Left ventricle myocardium superior (tissue), 1 donor: Measurements from ENCODE around the gene TNNI3K. TPM values are rescaled to one million over a fixed set of nuclear protein-coding genes. Genes with fewer than 3 reads are reported as not detected.
A peak's percentile ranks its signal among the peaks of the same experiment; 100 is the strongest.

Experiments
- ATAC-seq: fragments of 200-7000 bp; cut with Tn5 transposase; one replicate; pipeline ENCODE4 v1.9.1; 2020; ENCODE audit warnings: mild to moderate bottlenecking, moderate library complexity
- DNase-seq: peaks from one replicate; pipeline ENCODE4 v3.0.0-alpha.2; 2020
- intact Hi-C: fragments of 100-400 bp; cut with micrococcal nuclease; formaldehyde crosslinking; loops from one replicate; pipeline ENCODE4 v1.11.0; 2022
- total RNA-seq: library from RNA; stranded (reverse); fragmentation: NEBNext Ultra II Directional; extraction: Animal tissue kit (Norgen Biotek cat#: 25700); gene quantifications from one replicate; pipeline ENCODE4 v1.2.1, GENCODE V29; 2021
- donor health status: DM: no; HTN: yes; CAD: no; lungs with severe emphysema.

Gene TNNI3K
- total RNA-seq, 1 donor from 2014 or later: 93.4 TPM

DNA sequence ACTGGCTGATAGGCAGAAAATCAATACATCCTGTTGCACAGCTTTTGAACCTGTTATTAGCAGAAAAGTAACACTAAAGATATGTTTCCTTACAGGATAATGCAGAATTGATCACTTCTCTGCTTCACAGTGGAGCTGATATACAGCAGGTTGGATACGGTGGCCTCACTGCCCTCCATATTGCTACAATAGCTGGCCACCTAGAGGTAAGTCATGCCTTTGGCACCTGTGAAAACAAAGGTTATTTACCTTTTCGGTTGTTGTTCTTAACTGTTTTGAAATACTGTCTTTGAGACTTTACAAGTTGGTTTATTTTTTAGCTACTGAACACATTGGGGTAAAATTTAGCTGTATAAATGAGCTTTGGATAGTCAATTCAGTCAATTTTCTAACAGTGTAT, 36.3 kb downstream of the TNNI3K start:
- DNase-seq (no peak), ATAC-seq (no peak)
- intact Hi-C loops: no loop called here

DNA sequence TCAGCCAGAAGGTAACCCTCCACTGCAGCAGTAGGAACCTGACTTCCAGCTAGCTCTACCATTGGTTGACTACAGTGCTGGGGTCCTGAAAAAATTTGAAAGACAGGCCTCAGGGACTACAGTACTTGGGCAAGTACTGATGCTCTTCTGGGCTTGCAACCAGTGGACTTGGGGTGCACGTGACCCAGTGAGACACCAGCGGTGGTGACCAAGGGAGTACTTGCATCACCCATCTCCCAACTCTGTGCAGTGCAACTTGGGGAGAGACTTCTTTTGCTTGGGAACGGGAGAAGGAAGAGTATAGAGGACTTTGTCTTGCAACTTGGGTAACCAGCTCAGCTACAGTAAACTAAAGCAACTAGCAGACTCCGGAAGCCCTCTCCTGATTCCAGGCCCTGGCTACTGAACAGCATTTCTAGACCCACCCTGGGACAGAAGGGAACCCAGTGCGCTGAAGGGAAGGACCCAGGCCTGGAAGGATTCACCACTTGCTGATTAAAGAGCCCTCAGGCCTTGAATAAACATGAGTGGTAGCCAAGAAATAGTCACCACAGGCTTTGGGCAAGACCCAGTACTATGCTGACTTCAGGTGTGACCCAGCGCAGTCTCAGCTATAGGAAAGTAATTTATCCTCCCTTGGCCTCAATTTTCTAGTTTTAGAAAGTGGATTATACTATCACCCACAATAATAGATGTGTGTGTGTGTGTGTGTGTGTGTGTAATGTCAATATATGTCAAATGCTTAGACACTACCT, 45.6 kb downstream of the TNNI3K start:
- ATAC-seq (no peak), DNase-seq (no peak)
- intact Hi-C loops: no loop called here

DNA sequence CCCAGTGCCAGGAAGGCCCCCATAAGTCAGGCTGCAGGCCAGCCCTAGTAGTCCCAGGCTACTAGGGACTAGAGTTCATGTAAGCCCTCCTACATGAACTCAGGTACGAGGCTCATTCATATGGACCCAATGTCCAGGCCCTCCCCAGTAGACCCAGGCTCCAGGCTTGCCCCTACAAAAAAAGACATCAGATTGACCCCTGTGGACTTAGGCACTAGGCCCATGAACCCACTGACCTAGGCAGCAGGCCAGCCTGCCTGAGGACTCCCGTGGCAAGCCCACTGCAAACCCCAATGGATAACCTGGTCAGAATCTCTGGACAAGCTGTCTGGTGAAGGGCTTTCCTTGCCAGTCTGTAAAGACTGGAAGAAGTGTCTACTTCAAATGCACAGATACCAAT, 51.2 kb downstream of the TNNI3K start:
- no peak for ATAC-seq
- no peak for DNase-seq
- intact Hi-C loops: no loop called here

DNA sequence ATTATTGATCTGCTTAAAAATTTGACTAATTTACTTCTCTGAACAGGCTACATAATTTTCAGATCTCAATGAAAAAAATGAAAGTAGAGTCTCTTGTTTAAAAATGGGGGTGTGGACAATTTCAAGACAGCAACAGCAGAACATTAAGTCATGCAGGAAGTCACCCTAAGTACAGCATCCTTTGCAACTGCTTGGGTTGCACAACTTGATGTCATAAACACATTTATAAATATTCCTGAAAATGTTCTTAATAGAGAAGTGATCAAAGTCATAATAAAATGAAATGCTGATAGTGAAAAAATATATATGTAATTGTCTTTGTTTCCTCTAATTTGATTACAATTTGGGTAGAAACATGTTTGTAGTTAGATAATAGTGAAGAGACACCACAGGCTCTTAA, 79.3 kb downstream of the TNNI3K start:
- ATAC-seq (no peak), DNase-seq (no peak)
- intact Hi-C loops: no loop called here

DNA sequence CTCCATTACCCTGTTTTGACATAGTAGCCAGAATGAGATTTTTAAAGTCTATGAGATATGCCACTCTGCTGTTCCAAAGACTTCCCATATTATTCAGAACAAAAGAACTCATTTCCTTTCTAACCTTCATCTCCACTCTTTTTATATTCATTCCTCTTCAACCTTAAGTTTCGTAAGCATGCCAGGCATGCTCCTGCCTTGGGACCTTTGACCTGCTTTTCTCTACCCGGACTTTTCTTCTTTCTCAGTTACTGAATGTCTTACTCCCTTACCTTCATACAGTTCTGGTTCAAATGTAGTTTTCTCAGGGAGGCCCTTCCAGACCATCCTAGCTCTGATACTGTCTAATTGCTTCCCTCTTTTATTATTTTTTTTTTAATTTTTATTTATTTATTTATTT, 81.1 kb downstream of the TNNI3K start:
- ATAC-seq (no peak), DNase-seq (no peak)
- intact Hi-C loops: no loop called here

DNA sequence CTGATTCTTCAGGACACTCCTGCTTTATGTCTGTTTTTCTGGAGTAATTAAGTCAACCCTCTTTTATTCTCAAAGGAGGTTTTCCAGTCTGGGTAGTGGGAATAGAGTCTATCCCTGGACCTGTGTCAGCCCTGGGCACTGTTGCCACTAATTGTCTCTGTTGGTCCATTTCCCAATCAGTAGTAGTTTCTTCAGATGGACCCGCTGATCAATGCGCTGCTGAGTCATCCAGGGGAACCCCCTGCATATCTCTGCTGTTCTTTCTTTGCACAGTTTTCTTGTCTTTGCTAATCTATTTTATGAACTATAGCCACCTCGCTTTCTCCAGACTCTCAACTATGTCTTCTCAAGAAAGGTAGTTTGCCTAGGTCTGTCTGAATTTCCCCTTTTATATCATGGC, 82.5 kb downstream of the TNNI3K start:
- ATAC-seq: no peak
- intact Hi-C loops: no loop called here

DNA sequence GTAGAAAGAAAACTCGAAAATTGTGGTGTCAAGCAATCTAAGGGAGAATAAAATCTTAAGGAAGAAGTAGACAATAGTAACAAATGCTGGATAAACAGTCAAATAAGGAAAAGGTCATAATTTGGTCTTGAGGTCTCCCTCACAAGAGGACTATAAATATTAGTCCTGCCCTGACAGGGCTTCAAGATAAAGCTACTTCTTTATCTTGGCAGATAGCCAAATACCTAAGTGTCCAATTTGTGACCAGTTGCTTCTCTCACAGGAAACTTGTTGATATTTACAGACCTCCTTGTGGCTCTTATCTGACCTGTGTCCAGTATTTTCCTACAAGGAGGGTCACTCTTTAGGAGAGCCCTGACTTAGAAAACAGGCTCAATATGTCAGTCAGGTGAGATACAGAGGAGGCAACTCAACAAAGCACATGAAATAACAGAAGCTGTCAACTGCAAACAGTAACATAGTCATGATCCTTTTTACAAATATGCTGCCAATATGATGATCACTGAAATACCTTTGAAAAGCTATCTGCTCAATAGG, 88.8 kb downstream of the TNNI3K start:
- DNase-seq: no peak
- peak; percentile 59 for ATAC-seq
- intact Hi-C loops: no loop called here

More for the DNA sequence above, 82.5 kb downstream of the TNNI3K start:
- DNase-seq: no peak

DNA sequence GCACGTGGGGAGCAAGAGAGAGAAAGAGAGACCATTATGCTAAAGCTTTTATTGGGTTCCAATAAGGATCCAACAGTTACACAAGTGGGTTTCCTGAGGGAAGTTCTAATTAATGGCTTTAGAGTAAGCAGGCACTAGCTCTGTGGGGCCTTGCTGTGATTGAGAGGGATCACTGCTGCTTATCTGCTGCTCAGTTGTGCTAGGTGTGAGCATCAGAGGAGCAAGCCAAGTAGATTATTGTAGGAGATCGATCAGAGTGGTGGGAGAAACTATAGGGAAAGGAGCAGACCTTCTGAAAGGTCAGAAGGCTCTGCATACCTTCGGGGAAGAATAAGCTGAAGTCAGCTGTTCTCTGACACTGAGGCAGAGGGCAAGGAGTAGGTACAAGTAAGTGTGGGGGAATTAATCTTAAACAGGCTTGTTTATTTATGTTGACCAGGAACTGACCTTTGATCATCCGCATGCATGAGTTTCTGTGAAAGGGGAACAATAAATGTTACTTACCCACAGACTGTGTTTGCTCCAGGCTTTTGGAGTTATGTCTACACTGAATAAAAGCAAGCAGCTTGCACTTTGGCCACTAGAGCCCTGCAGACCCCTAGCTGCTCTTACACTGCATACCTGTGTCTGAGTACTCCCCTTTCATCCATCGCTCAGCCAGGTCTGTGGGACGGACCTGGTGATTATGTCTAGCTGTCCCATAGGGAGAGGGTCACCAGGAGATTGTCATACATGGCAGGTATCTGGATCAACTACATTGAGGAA, 89.7 kb downstream of the TNNI3K start:
- DNase-seq: no peak
- intact Hi-C loops: no loop called here
- ATAC-seq: peak; percentile 27

DNA sequence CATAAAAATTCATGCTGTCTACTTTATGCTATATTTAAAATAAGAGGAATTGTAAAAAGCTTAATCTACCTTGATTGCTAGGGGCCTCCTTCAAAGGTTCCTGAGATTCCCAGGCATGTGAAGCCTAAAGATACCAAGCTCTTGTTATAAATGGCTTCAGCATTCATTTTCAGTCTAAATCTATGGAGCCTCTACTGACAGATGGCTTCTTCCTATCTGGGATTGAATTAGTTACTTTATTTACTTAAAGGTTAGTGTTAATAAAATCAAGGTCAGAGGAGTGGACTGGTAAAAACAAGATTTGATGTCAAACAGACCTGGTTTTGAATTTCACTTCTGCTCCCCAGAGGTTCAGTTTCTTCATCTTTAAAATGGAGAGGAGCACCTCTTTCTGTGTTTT, 93.7 kb downstream of the TNNI3K start:
- intact Hi-C loops: no loop called here
- DNase-seq (no peak), ATAC-seq (no peak)

DNA sequence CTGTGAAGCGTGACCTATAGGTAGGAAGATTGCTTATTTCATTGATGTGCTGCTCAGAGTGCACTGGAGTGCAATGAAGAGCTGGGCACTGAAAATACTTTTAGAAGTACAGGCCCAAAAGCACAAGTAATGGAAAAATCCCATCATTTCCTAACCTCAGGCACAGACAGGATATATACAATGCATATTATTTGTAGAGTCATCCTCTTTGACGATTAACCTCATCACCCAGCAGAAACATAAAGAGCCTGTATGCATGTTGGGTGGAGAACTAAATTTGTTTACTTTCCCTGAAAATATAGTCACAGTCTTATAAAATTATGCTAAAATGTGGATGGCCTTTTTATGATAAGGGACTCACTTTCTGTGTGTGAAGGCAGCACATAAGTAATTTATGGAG, 98.1 kb downstream of the TNNI3K start:
- ATAC-seq (no peak), DNase-seq (no peak)
- intact Hi-C loops: no loop called here

DNA sequence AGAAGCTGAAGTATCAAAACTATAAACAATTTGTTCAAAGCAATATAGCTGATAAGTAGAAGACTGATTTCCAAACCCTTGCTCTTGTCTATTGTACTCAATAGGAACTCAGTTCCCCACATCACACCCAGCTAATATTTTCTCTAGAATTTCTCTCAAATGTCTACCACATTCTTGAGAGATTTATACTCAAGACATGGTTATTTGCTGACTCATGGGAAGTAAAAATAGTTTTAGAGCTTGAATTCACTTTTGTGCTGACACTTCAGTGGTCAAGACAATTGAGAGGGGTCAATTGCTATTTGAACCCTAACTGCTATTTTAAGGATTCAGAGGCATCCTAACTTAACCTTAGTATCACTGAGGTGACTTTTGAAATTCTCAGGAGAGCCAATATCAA, 99.0 kb downstream of the TNNI3K start:
- no peak for DNase-seq
- no peak for ATAC-seq
- intact Hi-C loops: no loop called here

DNA sequence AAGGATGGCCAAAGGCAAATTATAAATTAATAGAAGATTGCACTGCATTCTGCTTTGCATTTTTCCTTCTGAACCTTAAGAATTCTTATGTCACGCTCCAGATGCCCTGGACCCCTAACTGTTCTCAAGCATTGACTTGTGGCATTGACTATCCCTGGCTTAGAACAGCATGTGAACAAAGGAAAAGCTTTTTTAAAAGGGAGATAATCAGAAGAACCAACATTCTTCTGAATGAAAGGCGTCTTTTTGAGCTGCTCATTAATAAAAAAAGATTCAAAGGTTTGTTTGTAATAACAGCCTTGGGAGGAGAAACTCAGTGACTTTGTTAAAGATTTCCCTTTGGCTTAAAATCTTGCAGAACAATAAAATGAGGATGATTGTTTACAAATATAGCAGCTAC, 105.5 kb downstream of the TNNI3K start:
- ATAC-seq: no peak
- intact Hi-C loops: no loop called here

DNA sequence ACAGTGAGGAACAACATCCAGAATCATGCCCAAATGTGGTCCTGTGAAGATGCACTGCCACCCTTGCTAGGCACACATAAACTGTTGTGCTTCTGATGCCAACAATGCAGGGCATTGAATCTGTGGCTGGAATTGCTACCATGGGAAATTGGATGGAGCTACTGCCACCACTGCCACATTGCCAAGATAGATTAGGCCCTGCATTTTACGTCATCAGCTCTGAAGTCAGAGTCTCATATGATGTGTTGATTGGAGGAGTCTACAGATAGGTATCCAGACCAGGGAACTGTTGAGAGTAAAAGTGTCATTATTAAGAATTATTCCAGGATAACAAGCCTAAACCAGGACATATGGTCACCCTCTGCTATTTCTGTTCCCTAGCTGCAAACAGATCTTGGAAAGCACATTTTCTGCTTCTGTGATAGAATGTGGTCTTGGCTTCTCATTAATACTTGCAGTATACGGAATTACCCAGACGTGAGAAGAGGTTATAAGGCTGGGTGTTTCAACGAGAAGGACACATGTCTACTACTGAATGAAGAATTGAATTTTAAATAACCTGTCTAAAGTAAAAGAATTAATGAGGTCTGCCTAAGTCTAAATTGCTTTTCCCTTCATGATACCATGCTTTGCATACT, 106.6 kb downstream of the TNNI3K start:
- ATAC-seq (peak; percentile 91), DNase-seq (no peak)
- intact Hi-C loops: no loop called here

More for the DNA sequence above, 105.5 kb downstream of the TNNI3K start:
- no peak for DNase-seq

DNA sequence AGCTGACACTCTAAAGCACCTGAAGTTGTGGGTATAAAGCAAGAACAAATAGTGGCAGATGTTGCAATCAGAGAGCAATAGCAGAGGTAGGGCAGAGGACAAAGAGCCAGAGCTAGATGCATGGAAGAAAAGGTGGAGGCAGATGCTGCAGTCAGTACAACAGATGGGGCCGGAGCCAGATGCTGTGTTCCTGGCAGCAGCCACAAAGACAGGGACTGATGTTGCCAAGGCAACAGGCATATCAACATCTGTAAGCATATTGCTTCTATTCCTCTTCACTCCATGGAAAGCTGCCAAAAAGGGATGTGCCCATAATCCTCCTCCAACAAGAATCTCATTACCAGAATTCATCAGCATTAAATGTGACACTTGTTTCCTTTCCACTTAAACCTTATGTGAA, 108.0 kb downstream of the TNNI3K start:
- intact Hi-C loops: no loop called here
- DNase-seq (peak; percentile 34), ATAC-seq (peak; percentile 33)

DNA sequence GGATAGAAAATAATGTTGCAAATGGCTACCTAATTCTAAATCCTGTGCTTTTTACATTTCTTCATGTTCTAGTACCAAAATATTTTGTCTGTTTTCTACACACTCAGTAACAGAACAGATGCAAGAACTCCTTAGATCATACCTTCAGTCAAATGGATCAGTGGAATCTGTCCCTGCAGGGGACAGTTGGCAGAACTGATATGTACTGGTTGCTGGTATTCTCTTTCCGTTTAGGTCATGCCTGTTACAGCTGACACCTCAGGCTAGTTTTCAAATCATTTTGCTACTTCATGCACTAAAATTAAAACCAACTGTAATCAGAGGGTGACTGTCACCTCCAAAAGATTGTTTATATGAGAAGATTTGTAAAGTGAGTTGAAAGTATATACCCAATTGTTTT, 109.2 kb downstream of the TNNI3K start:
- intact Hi-C loops: no loop called here
- ATAC-seq (peak; percentile 8), DNase-seq (no peak)

DNA sequence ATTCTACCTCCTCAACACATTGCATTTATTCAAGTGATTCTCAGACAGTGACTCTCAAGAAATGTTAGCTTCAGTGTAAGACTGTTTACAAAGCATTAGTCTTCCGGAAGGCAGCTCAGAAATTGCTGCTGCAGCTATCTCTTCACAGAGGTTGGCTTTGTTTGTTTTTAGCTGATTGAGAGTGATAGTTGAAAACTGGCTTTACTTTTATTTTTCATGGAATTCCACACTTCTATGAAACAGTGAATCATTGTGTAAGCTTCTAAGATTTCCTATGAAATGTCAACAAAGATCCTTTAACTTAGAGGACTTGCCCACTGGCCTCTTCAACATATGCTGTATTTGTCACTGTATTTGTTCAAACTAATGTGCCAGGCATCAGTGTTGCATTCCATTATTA, 121.3 kb downstream of the TNNI3K start:
- DNase-seq (no peak), ATAC-seq (no peak)
- intact Hi-C loops: no loop called here

DNA sequence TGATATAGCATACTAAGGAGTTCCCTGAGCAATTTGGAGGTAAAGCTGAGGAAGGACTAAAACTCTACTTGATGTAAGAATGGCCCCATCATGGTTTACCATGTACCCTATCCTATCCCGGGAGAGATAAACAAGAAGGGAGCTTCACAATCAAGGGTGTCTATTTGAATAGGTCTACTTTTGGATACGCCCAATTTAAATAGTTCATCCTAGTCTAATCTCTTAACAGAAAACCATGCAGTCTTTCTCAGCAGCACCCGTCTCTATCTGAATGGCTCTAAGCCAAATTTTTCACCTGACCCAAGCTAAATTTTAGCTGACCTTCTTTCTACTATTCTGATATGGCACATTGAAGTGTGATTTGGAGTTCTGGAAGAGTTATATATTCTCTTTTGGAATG, 122.0 kb downstream of the TNNI3K start:
- ATAC-seq (peak; percentile 71), DNase-seq (no peak)
- intact Hi-C loops: no loop called here

DNA sequence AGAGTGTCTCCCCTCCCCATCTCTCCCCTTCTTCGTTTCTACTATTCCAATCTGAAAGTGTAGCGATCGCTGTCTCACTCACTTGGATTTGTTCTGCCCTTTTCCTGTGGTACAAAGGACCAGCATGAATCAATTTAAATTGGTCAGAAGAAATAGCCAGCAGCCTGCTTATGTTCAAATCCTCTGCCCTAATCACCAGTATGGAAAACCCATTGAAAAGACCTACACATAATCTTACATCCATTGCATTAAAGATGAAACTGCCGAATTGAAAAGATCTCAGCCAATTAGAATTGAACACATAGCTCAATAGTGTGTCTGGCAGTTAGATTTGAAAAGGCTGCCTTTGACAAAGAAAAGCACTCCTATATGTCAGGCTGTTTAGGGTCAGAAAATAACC, 122.6 kb downstream of the TNNI3K start:
- intact Hi-C loops: no loop called here
- no peak for ATAC-seq
- no peak for DNase-seq

DNA sequence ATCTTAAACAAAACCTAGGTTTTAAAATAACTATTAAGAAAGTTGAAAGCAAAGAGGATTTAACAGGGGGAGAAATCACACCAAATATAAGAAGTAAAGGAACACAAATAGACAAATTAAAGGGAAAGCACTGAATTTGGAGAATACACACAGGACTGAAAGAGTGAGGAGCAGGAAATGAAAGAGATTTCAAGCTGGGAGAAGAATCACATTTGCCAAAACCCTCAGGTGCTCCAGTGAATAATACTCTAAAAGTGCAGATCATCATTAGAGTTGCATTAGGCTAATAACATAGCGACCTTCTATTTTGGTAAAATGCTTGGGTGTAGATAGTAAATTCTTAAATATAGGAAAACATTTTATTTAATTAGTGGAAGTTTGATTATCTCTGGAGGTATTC, 127.5 kb downstream of the TNNI3K start:
- ATAC-seq (peak; percentile 2), DNase-seq (no peak)
- intact Hi-C loops: no loop called here

DNA sequence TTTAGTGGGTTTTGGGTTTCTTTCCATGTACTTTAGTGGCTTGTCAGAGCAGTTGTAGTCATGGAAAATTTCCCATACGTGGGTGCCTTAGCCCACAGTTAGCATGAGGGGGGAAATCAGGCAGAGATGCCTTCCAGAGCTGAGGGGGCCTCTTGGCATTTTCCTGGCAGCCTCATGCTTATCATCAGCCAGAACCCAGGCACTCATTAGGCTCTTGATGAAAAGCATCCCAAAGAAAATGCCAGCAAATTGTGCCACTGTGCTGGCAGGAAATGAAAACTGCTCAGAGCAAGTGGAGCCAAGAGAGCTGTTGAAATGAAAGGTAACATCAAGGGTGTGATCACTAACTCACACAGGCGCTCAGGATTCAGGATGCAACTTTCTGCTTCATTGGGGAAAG, 128.0 kb downstream of the TNNI3K start:
- peak; percentile 98 for ATAC-seq
- DNase-seq: peak; percentile 59
- intact Hi-C loops: no loop called here
